Astrocyte (in vitro differentiated cells and primary cell): ENCODE measurements around the gene PLEKHA1. TPM values are rescaled to one million over a fixed set of nuclear protein-coding genes. Genes with fewer than 3 reads are reported as not detected.

Experiments
- DNase-seq: peaks from one replicate; pipeline ENCODE4 v3.0.0-alpha.2; 2010; ENCODE audit warnings: low read depth
- FAIRE-seq: peaks from 2 replicates; lab custom pipeline; 2011; peaks lifted over from hg19 to GRCh38; lab: Jason Lieb, UNC
- H2AFZ ChIP-seq: 2 replicates; pipeline ENCODE4 v1.6.0; 2012; ENCODE audit warnings: low read depth, low read length, inconsistent platforms
- H3K27ac ChIP-seq: 2 replicates; pipeline ENCODE4 v1.5.1; 2011; ENCODE audit warnings: low read depth, low read length, inconsistent platforms
- H3K27me3 ChIP-seq: 2 replicates; pipeline ENCODE4 v1.6.0; 2011; ENCODE audit warnings: low read length, inconsistent platforms; ENCODE audit not compliant: insufficient read depth
- H3K36me3 ChIP-seq: 2 replicates; pipeline ENCODE4 v1.5.1; 2011; ENCODE audit warnings: low read length, inconsistent platforms; ENCODE audit not compliant: insufficient read depth
- H3K4me1 ChIP-seq: 2 replicates; pipeline ENCODE4 v1.5.1; 2011; ENCODE audit warnings: low read length, inconsistent platforms; ENCODE audit not compliant: insufficient read depth
- H3K4me2 ChIP-seq: 2 replicates; pipeline ENCODE4 v1.6.0; 2012; ENCODE audit warnings: low read length, inconsistent platforms
- H3K4me3 ChIP-seq: 2 replicates; pipeline ENCODE4 v1.5.1; 2011; ENCODE audit warnings: low read depth, mild to moderate bottlenecking, low read length, inconsistent platforms; ENCODE audit not compliant: insufficient read depth
- H3K79me2 ChIP-seq: 2 replicates; pipeline ENCODE4 v1.6.0; 2012; ENCODE audit warnings: mild to moderate bottlenecking, low read length, inconsistent platforms; ENCODE audit not compliant: insufficient read depth
- H3K9ac ChIP-seq: 2 replicates; pipeline ENCODE4 v1.6.0; 2012; ENCODE audit warnings: mild to moderate bottlenecking, low read length, inconsistent platforms
- H3K9me3 ChIP-seq: 2 replicates; pipeline ENCODE4 v1.5.1; 2012; ENCODE audit warnings: low read depth, mild to moderate bottlenecking, low read length, inconsistent platforms; ENCODE audit not compliant: insufficient read depth
- H4K20me1 ChIP-seq: 2 replicates; pipeline ENCODE4 v1.6.0; 2012; ENCODE audit warnings: low read length, inconsistent platforms; ENCODE audit not compliant: insufficient read depth
- H3K27ac Mint-ChIP-seq: one replicate; pipeline ENCODE4 v1.8.0; 2021; ENCODE audit warnings: mild to moderate bottlenecking, mixed read lengths; ENCODE audit not compliant: unreplicated experiment
- H3K27me3 Mint-ChIP-seq: one replicate; pipeline ENCODE4 v1.8.0; 2021; ENCODE audit warnings: low read depth, mixed read lengths; ENCODE audit not compliant: unreplicated experiment
- H3K36me3 Mint-ChIP-seq: one replicate; pipeline ENCODE4 v1.8.0; 2021; ENCODE audit warnings: low read depth, mixed read lengths; ENCODE audit not compliant: unreplicated experiment
- H3K4me1 Mint-ChIP-seq: one replicate; pipeline ENCODE4 v1.8.0; 2021; ENCODE audit warnings: low read depth, mixed read lengths; ENCODE audit not compliant: unreplicated experiment
- H3K4me3 Mint-ChIP-seq: one replicate; pipeline ENCODE4 v1.8.0; 2021; ENCODE audit warnings: mild to moderate bottlenecking, moderate library complexity, mixed read lengths; ENCODE audit not compliant: unreplicated experiment
- H3K9me3 Mint-ChIP-seq: one replicate; pipeline ENCODE4 v1.8.0; 2021; ENCODE audit warnings: mild to moderate bottlenecking, mixed read lengths; ENCODE audit not compliant: unreplicated experiment
- EZH2 ChIP-seq: IDR thresholded peaks from 2 replicates; pipeline ENCODE4 v1.6.1; 2012; ENCODE audit warnings: mild to moderate bottlenecking, low read length, inconsistent platforms; ENCODE audit not compliant: insufficient read depth
- total RNA-seq: library from RNA; stranded (reverse); gene quantifications from 2 replicates; pipeline ENCODE4 v1.2.1, GENCODE V29; 2021
- TF ChIP-seq, protein P1 (sequence below): IDR thresholded peaks from 2 replicates; pipeline ENCODE4 v1.5.1; 2011; ENCODE audit warnings: low read depth, mild to moderate bottlenecking, inconsistent platforms, low read length, moderate library complexity; ENCODE audit not compliant: insufficient read depth

PLEKHA1 gene
- total RNA-seq, 1 donor from 2014 or later = 31.7 TPM

- TF ChIP-seq, protein P1, sequence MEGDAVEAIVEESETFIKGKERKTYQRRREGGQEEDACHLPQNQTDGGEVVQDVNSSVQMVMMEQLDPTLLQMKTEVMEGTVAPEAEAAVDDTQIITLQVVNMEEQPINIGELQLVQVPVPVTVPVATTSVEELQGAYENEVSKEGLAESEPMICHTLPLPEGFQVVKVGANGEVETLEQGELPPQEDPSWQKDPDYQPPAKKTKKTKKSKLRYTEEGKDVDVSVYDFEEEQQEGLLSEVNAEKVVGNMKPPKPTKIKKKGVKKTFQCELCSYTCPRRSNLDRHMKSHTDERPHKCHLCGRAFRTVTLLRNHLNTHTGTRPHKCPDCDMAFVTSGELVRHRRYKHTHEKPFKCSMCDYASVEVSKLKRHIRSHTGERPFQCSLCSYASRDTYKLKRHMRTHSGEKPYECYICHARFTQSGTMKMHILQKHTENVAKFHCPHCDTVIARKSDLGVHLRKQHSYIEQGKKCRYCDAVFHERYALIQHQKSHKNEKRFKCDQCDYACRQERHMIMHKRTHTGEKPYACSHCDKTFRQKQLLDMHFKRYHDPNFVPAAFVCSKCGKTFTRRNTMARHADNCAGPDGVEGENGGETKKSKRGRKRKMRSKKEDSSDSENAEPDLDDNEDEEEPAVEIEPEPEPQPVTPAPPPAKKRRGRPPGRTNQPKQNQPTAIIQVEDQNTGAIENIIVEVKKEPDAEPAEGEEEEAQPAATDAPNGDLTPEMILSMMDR = no peak
- no peak for TF ChIP-seq EZH2
- Histone ChIP-seq H3K4me2 (no peak overlapping the region), H3K9ac (no peak overlapping the region), H4K20me1 (no peaks in the 10 kb centered on the region), H3K4me1 (no peaks in the 10 kb centered on the region), H3K27me3 (no peaks in the 10 kb centered on the region), H3K36me3 (no peaks in the 10 kb centered on the region), H3K4me3 (no peak overlapping the region), H3K9me3 (no peaks in the 10 kb centered on the region), H2AFZ (no peak overlapping the region), H3K79me2 (no peaks in the 10 kb centered on the region), H3K27ac (no peak overlapping the region)
- no peak overlapping the region for H3K27ac Mint-ChIP-seq
- H3K27me3 Mint-ChIP-seq = no peaks in the 10 kb centered on the region
- no peaks in the 10 kb centered on the region for H3K36me3 Mint-ChIP-seq
- DNase-seq (no peak), FAIRE-seq (no peak)
- H3K4me3 Mint-ChIP-seq = no peak overlapping the region
- peaks cover 6% of the 10 kb centered on the region for H3K4me1 Mint-ChIP-seq
- no peaks in the 10 kb centered on the region for H3K9me3 Mint-ChIP-seq
Measured at GRCh38 chr10:122336961-122337360, 37.5 kb upstream of the PLEKHA1 start.

DNA sequence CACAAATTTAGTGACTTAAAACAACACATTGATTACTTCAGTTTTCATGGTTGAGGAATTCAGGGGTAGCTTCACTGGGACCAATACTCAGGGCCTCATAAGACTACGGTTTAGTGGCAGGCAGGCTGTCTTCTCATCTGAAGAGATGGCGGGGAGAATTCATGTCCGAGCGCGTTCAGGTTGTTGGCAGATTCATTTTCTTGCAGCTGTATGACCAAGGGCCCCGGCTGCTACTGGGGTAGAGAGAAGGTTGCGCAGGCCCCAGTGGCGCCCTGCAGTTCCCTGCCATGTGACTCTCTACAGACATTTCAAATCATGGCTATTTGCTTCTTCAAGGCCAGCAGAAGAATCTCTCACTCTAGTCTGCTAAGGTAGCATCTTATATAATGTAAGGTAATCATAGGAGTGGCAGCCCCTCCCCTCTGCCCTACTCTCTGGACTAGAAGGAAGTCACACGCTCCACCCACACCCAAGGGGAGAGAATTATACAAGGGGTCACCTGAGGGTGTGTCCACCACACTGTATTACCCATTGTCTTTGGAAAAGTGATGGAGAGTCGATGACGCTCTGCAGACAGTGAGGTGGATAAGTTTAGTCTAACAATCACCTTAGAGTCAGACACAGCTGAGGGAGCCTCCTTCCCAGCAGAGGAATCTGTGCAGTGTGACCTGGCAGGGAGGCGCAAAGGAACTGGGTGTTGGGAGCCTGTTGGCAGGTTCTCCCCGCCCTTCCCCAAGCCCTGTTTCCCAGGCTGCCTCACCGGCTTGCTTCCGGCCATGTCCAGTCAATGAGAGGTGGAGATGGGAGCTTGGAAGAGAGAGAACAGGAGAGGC lies 35.7 kb upstream of the PLEKHA1 start:
- Histone ChIP-seq H3K4me2 (no peak overlapping the region), H3K36me3 (no peaks in the 10 kb centered on the region), H2AFZ (no peak overlapping the region), H4K20me1 (no peaks in the 10 kb centered on the region), H3K27ac (no peak overlapping the region), H3K9me3 (no peaks in the 10 kb centered on the region), H3K4me1 (no peaks in the 10 kb centered on the region), H3K9ac (no peak overlapping the region), H3K27me3 (no peaks in the 10 kb centered on the region), H3K79me2 (no peaks in the 10 kb centered on the region), H3K4me3 (no peak overlapping the region)
- H3K27ac Mint-ChIP-seq = no peak overlapping the region
- H3K4me1 Mint-ChIP-seq = no peaks in the 10 kb centered on the region
- FAIRE-seq = no peak
- no peak for DNase-seq
- no peak for TF ChIP-seq EZH2
- TF ChIP-seq, protein P1 = no peak
- H3K36me3 Mint-ChIP-seq = no peaks in the 10 kb centered on the region
- no peak overlapping the region for H3K4me3 Mint-ChIP-seq
- peaks cover 2% of the 10 kb centered on the region for H3K27me3 Mint-ChIP-seq
- no peaks in the 10 kb centered on the region for H3K9me3 Mint-ChIP-seq
